OCI-LY1 (cell line): ENCODE measurements around the gene NRGN.

ENCODE experiments used
- H2AFZ ChIP-seq: fragments of 200-600 bp; sonication (generic), shearing (Covaris generic); 2 replicates; pipeline ENCODE4 v1.6.0; 2014; ENCODE audit warnings: antibody characterized with exemption, mild to moderate bottlenecking, low read length
- H3F3A ChIP-seq: fragments of 200-600 bp; sonication (generic), shearing (Covaris generic); 2 replicates; pipeline ENCODE4 v1.6.0; 2014; ENCODE audit warnings: mild to moderate bottlenecking, antibody characterized with exemption, low read length, moderate library complexity; ENCODE audit not compliant: insufficient read depth
- H3K27ac ChIP-seq: fragments of 200-600 bp; sonication (generic); 2 replicates; pipeline ENCODE4 v1.5.1; 2014; ENCODE audit warnings: low read length, mixed run types, mild to moderate bottlenecking, low read depth; ENCODE audit not compliant: poor library complexity, severe bottlenecking
- H3K27me3 ChIP-seq: fragments of 200-600 bp; sonication (generic); 2 replicates; pipeline ENCODE4 v1.6.0; 2014; ENCODE audit warnings: antibody characterized with exemption, mild to moderate bottlenecking, low read length, moderate library complexity; ENCODE audit not compliant: insufficient read depth
- H3K36me3 ChIP-seq: fragments of 200-600 bp; sonication (generic); 2 replicates; pipeline ENCODE4 v1.6.1; 2014; ENCODE audit warnings: mild to moderate bottlenecking, antibody characterized with exemption, low read length, moderate library complexity, mixed read lengths; ENCODE audit not compliant: insufficient read depth
- H3K4me1 ChIP-seq: fragments of 200-600 bp; sonication (generic); 2 replicates; pipeline ENCODE4 v1.5.1; 2014; ENCODE audit warnings: mild to moderate bottlenecking, low read length, moderate library complexity; ENCODE audit not compliant: insufficient read depth, severe bottlenecking
- H3K4me2 ChIP-seq: fragments of 200-600 bp; sonication (generic), shearing (Covaris generic); 2 replicates; pipeline ENCODE4 v1.6.1; 2014; ENCODE audit warnings: low read length
- H3K4me3 ChIP-seq: fragments of 200-600 bp; sonication (generic); 2 replicates; pipeline ENCODE4 v1.5.1; 2014; ENCODE audit warnings: low read length, low read depth, mild to moderate bottlenecking, mixed read lengths; ENCODE audit not compliant: poor library complexity, severe bottlenecking
- H3K79me2 ChIP-seq: fragments of 200-600 bp; shearing (Covaris generic); 2 replicates; pipeline ENCODE4 v1.6.1; 2016; ENCODE audit warnings: mixed run types, low read length, mixed read lengths; ENCODE audit not compliant: insufficient read depth
- H3K9ac ChIP-seq: fragments of 200-600 bp; sonication (generic), shearing (Covaris generic); 2 replicates; pipeline ENCODE4 v1.6.1; 2014; ENCODE audit warnings: mild to moderate bottlenecking, low read length, mixed read lengths
- H3K9me2 ChIP-seq: fragments of 200-600 bp; sonication (generic), shearing (Covaris generic); 2 replicates; pipeline ENCODE4 v1.6.1; 2014; ENCODE audit warnings: low read depth, mild to moderate bottlenecking, low read length, mixed read lengths
- H3K9me3 ChIP-seq: fragments of 200-600 bp; shearing (Covaris generic); 2 replicates; pipeline ENCODE4 v1.6.1; 2014; ENCODE audit warnings: low read length, mixed read lengths
- H4K20me1 ChIP-seq: fragments of 200-600 bp; sonication (generic), shearing (Covaris generic); 2 replicates; pipeline ENCODE4 v1.6.0; 2016; ENCODE audit warnings: mild to moderate bottlenecking, low read length; ENCODE audit not compliant: insufficient read depth
- CTCF ChIP-seq: fragments of 200-600 bp; sonication (generic), shearing (Covaris generic); IDR thresholded peaks from 2 replicates; pipeline ENCODE4 v1.5.1; 2017; ENCODE audit warnings: mild to moderate bottlenecking, antibody characterized with exemption, low read length, moderate library complexity, mixed read lengths
- EZH2 ChIP-seq: fragments of 200-600 bp; sonication (generic), shearing (Covaris generic); IDR thresholded peaks from 2 replicates; pipeline ENCODE4 v1.8.0; 2017; ENCODE audit warnings: borderline replicate concordance, mixed run types, mild to moderate bottlenecking, antibody characterized with exemption, low read length, moderate library complexity, mixed read lengths

The NRGN gene

GRCh38 chr11:124728134-124728533 lies 11.6 kb upstream of the NRGN start:
- H3K27me3 ChIP-seq = no peaks in the 10 kb centered on the region
- TF ChIP-seq EZH2 (no peak), CTCF (no peak)
- H3K4me2 ChIP-seq = no peak overlapping the region
- no peak overlapping the region for H3K9ac ChIP-seq
- H4K20me1 ChIP-seq = no peaks in the 10 kb centered on the region
- no peak overlapping the region for H3K4me3 ChIP-seq
- no peaks in the 10 kb centered on the region for H3K36me3 ChIP-seq
- H3K4me1 ChIP-seq = peaks cover 7% of the 10 kb centered on the region
- no peak overlapping the region for H2AFZ ChIP-seq
- no peaks in the 10 kb centered on the region for H3K9me2 ChIP-seq
- no peaks in the 10 kb centered on the region for H3K79me2 ChIP-seq
- no peaks in the 10 kb centered on the region for H3K9me3 ChIP-seq
- no peak overlapping the region for H3K27ac ChIP-seq
- H3F3A ChIP-seq = no peaks in the 10 kb centered on the region

GRCh38 chr11:124729571-124729970 lies 10.2 kb upstream of the NRGN start:
- H3K27me3 ChIP-seq = no peaks in the 10 kb centered on the region
- H3K9me3 ChIP-seq = no peaks in the 10 kb centered on the region
- TF ChIP-seq EZH2 (no peak), CTCF (no peak)
- no peaks in the 10 kb centered on the region for H4K20me1 ChIP-seq
- no peaks in the 10 kb centered on the region for H3F3A ChIP-seq
- no peak overlapping the region for H3K27ac ChIP-seq
- H3K4me3 ChIP-seq = no peak overlapping the region
- H3K36me3 ChIP-seq = no peaks in the 10 kb centered on the region
- H2AFZ ChIP-seq = no peak overlapping the region
- H3K9ac ChIP-seq = no peak overlapping the region
- no peaks in the 10 kb centered on the region for H3K9me2 ChIP-seq
- peaks cover 7% of the 10 kb centered on the region for H3K4me1 ChIP-seq
- no peak overlapping the region for H3K4me2 ChIP-seq
- H3K79me2 ChIP-seq = no peaks in the 10 kb centered on the region

GRCh38 chr11:124732230-124732629 lies 7.5 kb upstream of the NRGN start:
- no peaks in the 10 kb centered on the region for H3F3A ChIP-seq
- H3K4me1 ChIP-seq = no peaks in the 10 kb centered on the region
- H3K27ac ChIP-seq = no peak overlapping the region
- H3K79me2 ChIP-seq = no peaks in the 10 kb centered on the region
- H3K4me2 ChIP-seq = no peak overlapping the region
- H3K9ac ChIP-seq = no peak overlapping the region
- no peaks in the 10 kb centered on the region for H3K9me2 ChIP-seq
- H2AFZ ChIP-seq = no peak overlapping the region
- H3K36me3 ChIP-seq = no peaks in the 10 kb centered on the region
- H3K9me3 ChIP-seq = no peaks in the 10 kb centered on the region
- no peaks in the 10 kb centered on the region for H4K20me1 ChIP-seq
- no peaks in the 10 kb centered on the region for H3K27me3 ChIP-seq
- no peak for TF ChIP-seq EZH2
- TF ChIP-seq CTCF = no peak
- no peak overlapping the region for H3K4me3 ChIP-seq
